GM21717 (cell line): ENCODE measurements around the gene VOPP1.
"Not testable (repeated sequence)": the region's sequence is repeated elsewhere in the genome, so short reads cannot be mapped to it uniquely, and the experiment has no call there.

Source experiments
- ATAC-seq: cut with Tn5 transposase; IDR thresholded peaks from one replicate; pipeline ENCODE4 v1.9.1; 2021; ENCODE audit warnings: mild to moderate bottlenecking, moderate library complexity; ENCODE audit not compliant: unreplicated experiment

Gene VOPP1

DNA sequence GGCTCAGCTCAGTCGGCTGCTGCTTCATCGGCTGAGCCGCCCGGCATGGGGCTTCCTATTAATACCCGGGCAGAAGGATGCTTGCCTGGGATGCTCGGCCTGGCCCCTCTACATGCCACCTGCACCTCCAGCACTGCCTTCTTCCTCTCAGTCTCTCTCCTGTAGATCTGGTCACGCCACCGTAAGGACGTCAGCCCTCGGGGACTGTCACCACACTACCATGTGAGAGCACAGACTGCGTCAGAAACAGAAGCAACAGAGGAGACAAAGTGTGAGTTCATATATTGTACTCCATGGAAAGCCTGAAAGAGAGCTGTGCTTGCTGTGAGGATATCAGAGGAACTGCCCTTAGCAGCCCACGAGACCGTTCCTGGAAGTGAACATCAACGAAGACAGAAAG is 99.9 kb downstream of the VOPP1 start:
- not testable (repeated sequence) for ATAC-seq

DNA sequence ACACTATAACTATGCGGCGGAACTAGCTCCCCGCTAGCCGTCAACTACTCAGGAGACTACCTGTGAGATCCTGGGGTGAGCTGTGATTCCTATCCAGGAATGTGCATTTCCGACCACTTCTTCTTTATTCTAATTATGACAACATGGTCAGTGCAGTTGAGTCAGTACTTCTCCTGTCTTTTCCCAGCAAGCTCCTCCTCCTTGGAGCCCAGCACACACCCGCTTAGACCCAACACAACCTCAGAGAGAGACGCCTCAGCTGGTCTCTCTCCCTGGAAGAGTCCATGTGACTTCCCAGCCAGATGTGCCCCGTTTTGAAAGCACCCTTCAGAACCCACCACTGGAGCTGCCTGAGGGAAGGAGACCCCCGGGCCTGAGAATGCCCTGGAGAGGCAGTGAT is 100.7 kb downstream of the VOPP1 start:
- not testable (repeated sequence) for ATAC-seq

DNA sequence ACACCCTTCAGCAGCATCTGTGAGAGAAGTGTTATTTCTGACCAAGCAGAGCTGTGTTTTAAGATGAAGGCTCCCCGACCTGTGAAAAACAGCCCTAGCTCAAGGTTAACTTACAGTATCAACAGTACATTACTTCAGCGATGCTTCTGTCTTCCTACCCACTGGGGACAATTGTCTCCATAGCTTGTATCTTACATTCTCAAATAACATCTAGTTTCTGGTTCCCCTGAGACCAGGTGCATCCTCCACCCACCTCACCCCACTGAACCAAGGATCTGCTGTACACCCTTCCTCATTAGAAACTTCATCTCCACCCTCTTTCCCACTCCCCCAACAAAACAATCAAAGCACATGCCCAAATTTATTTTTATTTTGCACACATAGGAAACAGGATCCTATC is 102.0 kb downstream of the VOPP1 start:
- no peak for ATAC-seq

DNA sequence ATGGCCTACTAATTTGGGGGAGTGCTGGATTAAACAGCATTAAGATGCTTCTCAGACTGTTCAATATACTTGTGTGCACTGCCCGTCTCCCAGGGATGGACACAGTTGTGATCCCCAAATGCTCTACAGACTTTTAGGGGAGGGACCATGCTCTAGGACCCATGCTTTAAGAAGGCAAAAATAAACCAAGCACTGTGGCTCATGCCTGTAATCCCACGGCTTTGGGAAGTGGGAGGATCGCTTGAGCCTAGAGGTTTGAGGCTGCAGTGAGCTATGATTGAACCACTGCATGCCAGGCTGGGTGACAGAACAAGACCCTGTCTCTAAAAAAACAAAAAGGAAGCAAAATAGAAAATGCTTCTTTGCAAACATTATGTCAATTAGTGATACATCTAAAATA is 102.6 kb downstream of the VOPP1 start:
- ATAC-seq: no peak

DNA sequence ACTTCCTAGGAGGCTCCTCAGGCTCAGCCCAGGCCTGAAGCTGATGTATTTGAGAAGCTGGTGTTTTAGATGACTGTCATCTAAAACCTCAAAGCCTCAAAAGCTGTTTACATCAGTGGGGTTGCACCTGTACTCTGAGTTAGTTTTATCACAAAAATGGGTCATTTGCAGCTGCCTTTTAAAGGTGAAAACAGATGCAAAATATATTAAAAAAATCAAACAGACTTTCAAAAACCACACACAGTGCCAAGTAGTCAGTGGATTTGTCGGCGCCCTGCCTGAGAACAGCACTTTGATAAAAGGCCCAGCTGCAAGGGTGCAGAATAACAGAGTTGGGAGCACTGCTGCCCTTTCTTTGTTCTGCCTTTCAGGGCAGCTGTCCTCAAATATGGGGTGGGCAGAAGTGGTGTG is 103.0 kb downstream of the VOPP1 start:
- ATAC-seq: no peak

DNA sequence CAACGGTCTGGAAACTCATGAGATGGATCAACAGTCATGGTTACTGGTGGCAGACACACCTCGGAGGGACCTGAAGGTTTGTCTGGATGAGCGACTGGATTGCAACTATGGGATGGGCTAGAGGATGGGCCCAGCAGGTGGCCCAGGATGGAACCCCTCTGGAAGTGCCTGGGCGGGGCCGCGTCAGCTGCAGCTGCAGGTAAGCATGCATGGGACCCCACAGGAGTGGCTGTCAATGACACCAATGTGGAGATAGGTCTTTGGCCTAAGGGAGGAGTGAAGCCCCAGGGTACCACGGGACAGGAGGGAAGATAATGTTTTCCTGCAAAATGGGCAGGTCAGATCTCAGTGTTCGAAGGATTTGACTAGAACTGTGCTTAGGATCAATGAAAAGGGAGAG is 103.8 kb downstream of the VOPP1 start:
- ATAC-seq: no peak

DNA sequence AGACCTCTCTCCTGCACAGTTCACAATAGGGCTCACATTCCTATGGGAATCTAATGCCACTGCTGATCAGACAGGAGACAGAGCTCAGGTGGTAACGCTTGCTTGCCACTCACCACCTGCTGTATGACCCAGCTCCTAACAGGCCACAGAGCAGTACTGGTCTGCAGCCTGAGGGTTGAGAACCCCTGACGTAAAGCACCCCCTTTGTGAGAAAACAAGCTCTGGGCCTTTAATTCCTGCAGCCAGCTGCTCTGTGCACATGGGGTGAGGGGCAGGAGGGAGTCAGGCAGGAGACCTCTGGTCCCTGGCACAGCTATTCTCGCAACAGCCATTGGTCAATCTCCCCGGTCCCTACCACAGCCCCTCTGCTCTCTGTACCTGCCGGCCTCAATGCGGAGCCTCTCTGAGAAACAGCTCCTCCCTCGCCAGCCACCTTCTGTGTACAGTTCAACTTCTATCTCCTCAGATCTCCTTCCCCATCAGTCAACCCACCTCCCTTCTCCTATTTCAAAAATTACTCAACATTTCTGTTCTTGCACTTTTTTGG is 105.2 kb downstream of the VOPP1 start:
- ATAC-seq: no peak

DNA sequence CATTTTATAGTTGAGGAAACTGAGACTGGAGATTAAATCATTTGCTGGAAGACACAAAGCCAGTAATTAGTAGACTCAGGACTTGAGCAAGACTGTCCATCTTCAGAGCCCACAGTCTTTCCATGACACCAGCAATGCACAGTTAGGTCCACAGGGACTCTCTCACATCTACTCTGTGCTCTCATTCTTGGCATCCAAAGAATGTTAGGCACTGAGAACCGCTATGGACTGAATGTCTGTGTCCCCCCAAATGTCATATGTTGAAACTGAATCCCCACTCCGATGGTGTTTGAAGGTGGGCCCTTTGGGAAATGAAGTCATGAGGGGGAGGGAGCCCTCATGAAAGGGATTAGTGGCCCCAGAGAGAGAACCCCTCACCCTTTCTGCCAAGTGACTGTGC is 106.6 kb downstream of the VOPP1 start:
- no peak for ATAC-seq

DNA sequence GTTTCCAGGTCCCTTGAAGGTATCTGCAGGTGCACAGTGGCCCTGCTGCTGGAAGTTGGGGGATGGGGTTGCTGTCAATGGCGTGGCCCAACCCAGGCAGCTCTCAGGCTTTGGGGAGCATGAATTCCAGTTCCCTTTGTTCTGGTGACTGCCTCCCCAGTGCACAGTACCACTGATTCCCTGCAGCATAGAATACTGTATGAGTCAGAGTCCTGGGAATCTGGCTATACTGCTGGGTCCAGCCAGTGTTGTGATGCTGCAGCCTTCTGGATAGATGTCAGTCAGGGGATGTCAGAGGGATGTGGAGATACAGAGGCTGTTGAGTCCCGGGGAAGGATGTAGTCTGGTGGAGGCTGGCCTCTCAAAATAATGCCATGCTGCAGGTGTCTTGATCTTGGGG is 107.9 kb downstream of the VOPP1 start:
- no peak for ATAC-seq

DNA sequence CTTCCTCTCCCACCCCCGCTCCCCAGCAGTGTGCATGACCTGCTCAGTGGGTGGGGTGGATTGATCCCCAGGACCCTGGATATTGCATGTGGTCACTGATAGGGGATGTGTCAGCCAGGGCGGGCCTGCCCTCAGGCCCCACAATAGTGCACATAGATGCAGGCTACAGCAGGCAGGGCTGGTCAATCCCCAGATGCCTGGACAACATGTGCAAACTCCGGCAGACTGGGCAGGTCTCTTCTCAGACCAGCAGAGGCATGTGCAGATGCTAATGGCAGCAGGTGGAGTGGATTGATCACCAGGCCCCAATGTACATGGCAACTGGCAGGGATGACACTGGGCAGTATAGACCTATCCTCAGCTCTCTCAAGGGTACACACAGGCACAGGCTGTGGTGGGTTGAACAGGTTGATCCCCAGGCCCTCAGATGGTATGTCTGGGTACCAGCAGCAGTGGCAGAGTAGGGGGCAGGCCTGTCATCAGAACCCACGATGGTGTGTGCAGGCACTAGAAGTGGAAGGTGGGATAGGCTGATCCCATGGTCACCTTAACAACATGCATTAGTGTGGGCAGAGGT is 108.5 kb downstream of the VOPP1 start:
- no peak for ATAC-seq

DNA sequence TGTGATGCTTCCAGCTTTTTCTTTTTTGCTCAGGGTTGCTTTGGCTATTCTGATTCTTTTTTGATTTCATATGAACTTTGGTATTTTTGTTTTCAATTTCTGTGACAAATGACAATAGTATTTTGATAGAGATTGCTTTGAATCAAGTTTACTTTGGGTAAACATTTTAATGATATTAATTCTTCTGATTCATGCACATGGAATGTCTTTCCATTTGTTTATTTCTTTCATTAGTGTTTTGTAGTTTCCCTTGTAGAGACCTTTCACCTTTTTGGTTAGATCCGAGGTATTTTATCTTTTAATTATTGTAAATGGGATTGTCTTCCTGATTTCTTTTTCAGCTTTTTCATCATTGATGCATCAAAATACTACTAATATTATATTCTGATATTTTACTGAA is 114.0 kb downstream of the VOPP1 start:
- no peak for ATAC-seq

DNA sequence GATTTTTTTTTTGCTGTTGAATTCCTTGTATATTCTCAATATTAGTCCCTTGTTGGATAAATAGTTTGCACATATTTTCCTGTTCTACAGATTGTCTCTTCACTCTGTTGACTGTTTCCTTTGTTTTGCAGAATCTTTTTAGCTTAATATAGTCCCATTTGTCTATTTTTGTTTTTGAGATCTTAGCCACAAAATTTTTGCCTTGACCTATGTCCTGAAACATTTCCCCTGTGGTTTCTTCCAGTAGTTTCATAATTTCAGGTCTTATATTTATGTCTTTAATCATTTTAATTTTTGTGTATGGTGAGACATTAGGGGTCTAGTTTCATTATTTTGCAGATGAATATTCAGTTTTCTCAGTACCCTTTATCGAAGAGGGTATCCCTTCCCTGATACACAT is 114.5 kb downstream of the VOPP1 start:
- ATAC-seq: no peak

DNA sequence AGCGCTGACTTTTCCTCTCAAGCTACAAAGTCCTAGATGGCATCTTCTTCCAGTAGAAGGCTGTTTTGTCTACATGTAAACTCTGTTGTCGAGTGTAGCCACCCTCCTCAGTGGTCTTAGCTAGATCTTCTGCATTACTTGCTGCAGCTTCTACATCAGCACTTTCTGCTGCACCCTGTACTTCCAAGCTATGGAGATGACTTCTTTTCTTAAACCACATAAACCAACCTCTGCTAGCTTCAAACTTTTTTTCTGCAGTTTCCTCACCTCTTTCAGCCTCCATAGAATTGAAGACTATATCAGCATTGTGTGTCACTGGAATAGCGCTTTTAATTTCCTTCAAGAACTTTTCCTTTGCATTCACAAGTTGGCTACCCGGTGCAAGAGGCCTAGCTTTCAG is 119.3 kb downstream of the VOPP1 start:
- no peak for ATAC-seq

DNA sequence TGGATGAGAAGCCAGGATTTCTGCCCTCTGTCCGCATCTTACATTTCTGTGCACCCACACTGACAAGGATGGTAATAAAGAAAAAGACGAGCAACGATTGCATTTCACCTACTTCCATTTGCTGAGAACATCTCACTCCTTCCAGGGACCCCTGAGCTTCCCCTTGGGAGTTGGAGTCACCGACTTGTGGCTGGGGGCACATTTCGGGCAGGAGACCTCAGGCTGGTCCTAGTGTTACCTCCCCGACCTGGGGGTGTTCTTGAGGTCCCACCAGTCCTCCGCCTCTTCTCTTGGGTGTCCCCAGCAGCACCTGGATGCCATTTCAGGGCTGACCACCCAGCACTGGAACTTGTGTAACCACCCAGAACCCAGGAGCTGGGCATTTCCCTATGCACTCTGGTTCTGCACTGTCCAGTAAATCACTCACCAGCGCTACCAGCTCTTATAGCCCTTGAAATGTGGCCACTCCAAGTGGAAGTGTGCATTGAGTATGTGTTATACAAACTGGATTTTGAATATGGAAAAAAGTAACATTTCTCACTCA is 122.2 kb downstream of the VOPP1 start:
- ATAC-seq: no peak

DNA sequence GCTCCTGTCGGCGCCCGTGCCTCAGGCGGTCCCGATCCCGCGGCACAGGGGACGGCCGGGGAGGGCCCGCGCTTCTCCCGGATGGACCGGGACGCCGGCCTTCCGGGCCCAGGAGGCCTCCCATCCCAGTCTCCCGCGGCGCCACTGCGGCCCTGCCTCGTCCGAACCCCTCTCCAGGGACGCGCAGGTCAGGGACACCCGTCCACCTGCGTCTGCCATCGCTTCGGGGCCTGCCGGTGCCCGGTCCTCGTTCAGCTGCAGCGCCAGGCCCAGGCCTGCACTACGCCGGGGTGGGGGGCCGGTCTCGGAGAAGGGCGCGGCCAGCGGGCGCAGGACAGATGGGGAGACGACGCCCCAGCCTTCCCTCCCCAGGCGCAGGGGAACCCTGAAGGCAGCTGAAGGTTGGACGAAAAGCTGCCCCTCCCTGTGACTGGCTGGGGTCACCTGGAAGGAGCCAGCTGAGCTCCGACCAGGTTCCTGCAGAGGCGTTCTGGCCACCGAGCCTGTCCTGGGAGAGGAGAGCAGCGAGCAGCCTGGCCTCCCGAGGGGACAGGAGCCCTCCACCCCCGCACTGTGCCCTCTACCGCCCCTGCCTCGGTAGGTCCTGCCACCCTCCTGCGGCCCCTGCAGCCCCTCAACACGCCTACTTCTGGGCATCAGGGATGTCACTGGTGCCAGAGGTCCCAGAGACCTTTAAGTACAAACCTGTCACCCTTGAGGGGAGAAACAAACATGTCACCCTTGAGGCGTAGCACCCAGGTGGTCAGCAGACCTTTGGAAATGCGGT is 122.9 kb downstream of the VOPP1 start:
- ATAC-seq: no peak

DNA sequence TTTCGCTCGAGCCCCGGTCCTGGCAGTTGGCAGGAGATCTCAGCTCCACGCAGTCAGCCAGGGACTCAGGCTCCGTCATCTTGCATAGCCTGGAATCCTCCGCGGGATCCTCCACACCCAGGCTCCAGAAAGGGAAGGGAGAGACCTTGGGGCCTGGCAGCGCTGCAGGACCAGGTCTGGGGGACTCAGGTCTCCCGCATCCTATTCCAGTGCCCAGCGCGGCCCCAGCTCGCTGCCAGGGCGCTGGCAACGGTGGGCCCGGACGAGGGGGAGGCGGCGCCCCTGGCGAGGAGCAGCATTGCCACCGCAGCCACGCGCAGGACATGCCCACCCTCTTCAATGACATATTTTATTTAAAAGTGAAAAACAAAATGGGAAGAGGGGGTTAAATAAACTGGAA is 123.8 kb downstream of the VOPP1 start:
- no peak for ATAC-seq

DNA sequence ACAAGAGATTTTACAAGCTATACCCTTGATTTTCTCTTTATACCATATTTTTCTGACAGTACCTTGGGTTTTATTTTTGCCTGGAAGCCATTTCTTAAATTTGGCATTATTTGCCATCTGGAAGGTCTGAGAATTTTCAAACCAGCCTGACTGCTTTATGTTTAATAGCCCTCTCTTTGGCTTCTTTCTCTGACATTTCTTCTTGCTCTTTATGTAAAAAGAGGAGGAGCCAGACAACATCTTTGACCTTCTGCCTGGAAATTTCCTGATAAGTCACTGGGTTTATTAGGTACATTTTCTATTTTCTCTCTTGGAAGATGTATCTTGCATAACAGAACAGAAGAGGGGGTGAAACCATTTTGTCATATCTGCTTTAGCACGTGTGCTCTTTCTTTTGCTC is 127.5 kb downstream of the VOPP1 start:
- no peak for ATAC-seq

DNA sequence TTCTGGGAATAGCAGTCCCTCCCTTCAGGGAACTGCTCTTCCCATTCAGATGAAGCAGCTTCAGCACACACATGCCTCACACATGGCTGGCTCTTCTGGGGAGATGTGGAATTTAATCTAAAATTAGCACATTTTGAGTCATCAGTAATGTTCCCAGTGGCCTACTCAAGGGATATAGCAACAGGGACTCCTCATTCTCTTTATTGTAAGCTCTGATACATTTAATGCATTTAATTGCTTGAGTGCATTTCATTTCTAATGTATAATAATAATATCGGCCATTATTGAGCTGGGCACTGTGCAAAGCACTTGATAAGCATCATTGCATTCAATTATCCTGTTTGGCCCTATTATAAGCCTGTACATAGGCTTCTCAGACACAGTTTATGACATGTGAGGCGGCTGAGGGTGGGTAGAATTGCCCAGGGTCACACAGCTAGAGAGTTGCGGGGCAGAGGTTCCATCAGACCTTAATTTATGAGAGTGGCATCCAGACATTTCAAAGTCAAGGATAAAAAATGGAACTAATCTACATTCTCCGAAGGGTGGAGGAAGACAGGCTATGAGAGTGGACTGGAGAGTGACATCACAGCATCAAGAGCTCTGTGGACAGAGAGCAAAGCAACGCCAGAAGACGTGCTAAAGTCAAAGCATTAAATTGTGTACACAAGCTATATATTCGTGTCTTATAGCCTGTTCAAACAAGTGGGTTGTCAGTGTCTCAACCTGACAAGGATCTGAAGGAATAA is 130.4 kb downstream of the VOPP1 start:
- no peak for ATAC-seq

DNA sequence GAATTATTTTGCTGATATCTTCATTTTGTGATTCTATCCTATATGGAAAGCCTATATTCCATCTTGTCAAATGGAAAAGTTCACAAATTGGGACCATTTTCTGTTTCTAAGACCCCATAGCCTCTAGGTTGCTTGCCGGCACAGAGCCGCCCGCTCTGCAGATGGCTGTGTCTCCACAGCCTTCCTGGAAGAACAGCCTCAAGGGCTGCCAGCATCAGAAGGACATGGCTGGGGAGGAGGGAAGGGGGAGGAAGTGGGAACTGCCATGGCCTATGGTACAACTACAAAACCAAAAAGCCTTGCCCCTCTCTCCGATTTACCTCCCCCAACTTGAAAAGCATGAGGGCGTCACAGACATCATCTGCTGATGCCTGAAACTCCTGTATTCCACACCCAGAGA is 131.3 kb downstream of the VOPP1 start:
- ATAC-seq: no peak

DNA sequence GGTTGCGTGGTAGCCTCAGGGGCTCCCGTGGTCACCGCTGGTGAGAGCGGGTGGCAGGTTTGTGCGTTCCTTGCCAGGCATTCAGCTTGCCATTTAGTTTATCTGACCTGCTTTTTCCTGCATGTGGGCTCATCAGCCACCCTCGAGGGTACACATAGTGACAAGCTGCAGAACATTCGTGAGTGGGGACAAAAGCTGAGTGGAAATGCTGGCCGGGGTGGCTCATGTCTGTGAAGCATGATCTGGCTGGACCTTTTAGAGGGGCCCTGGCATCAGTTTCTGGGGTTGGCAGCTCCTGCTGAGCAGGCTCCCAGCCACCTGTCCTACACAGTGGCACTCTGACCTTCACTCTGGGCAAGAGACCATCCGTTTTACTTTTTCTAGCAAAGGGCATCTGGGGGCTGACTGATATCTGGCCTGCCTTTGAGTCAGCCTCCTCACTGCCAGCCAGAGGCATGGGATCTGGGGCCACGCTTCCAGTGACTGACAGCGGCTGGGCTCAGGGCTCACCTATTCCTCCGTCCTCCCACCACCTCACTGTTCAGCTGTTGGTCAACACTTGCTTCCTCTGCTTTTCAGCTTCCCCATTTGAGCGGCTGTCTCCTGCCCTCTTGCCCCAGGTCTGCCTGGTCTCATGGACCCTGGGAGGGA is 132.1 kb downstream of the VOPP1 start:
- ATAC-seq: no peak

DNA sequence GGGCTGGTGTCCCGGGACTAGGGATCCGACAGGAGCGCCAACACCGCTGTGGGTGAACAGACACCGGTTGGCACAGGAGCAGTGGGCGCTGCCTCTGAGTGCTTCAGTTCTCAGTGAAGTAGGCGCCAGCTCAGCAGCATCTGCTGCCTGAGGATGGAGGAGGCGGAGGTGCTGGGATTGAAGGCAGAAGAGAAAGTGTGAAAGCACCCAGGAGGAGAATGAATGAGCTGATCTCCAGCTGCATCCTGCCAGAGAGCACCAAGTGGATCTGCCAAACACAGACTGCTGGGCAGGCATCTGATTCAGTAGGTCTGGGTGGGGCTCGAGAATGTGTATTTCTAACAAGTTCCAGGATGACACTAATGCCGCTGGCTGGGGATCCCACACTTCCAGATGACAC is 132.7 kb downstream of the VOPP1 start:
- ATAC-seq: no peak
